ENCODE measurements around the gene TAF11L12. TPM values are rescaled to one million over a fixed set of nuclear protein-coding genes. Genes with fewer than 3 reads are reported as not detected.
"Not testable (repeated sequence)": the region's sequence is repeated elsewhere in the genome, so short reads cannot be mapped to it uniquely, and the experiment has no call there.

The TAF11L12 gene
- total RNA-seq, result not detected
- long read RNA-seq, result 0 reads

DNA sequence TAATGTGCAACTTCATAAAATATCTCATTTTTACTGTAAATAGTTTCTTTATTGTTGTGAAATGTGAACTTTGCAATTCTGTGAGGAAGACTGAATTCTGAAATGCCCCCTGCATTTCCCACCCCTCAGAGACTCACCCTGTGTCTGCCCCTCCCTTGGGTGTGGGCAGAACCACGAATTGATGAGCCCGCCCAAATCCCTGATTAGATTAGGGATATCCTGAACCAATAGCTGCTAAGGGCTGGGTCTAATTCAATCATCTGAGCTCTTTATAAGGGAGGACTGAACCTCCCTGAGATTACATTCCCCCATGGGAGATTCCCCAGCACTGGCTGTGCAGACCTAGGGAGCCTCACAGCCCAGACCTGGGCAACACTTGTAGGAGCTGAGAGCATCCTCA, at the start of gene TAF11L12:
Gene TAF11L12 (plus strand): TSS at position 301 of the 400 bp plus-strand sequence.
- ATAC-seq, result not testable (repeated sequence)

DNA sequence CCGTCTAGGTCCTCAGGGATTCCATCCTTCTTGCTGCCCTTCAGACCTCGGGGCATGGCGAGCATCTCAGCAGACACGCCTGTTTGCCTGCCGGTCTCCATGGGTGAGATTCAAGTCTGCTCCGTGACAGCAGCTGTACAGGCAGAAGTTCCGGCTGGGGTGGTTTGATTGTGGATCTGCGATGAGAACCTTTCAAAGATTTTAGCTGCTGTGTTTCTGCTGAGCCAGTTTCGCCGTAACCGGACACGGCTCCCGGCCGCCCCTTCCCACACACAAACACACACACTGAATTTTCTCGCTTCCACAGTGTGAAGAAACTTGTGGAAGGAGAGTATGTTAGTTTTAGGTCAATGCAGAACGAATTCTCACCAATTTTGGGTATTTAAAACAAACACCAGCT, 24.5 kb upstream of the TAF11L12 start, which contains the start of gene TAF11L7:
Gene TAF11L7 (minus strand): TSS at position 101 of the 400 bp plus-strand sequence.
- intact Hi-C loops (cut with DNase I); H3K4me3 ChIP-seq; H3K27ac ChIP-seq; H3K9me3 ChIP-seq; DNase-seq; H3K27me3 ChIP-seq; H3K4me1 ChIP-seq; H3K36me3 ChIP-seq; ATAC-seq: not testable (repeated sequence)

More for the DNA sequence above, at the start of gene TAF11L12:
- H3K27ac ChIP-seq; intact Hi-C loops (cut with DNase I); H3K4me1 ChIP-seq; H3K9me3 ChIP-seq; H3K27me3 ChIP-seq; H3K36me3 ChIP-seq; H3K4me3 ChIP-seq; DNase-seq: not testable (repeated sequence)

DNA sequence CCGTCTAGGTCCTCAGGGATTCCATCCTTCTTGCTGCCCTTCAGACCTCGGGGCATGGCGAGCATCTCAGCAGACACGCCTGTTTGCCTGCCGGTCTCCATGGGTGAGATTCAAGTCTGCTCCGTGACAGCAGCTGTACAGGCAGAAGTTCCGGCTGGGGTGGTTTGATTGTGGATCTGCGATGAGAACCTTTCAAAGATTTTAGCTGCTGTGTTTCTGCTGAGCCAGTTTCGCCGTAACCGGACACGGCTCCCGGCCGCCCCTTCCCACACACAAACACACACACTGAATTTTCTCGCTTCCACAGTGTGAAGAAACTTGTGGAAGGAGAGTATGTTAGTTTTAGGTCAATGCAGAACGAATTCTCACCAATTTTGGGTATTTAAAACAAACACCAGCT, 19.3 kb upstream of the TAF11L12 start, which contains the start of gene TAF11L8:
Gene TAF11L8 (minus strand): TSS at position 101 of the 400 bp plus-strand sequence.
- intact Hi-C loops (cut with DNase I); H3K27me3 ChIP-seq: not testable (repeated sequence)

DNA sequence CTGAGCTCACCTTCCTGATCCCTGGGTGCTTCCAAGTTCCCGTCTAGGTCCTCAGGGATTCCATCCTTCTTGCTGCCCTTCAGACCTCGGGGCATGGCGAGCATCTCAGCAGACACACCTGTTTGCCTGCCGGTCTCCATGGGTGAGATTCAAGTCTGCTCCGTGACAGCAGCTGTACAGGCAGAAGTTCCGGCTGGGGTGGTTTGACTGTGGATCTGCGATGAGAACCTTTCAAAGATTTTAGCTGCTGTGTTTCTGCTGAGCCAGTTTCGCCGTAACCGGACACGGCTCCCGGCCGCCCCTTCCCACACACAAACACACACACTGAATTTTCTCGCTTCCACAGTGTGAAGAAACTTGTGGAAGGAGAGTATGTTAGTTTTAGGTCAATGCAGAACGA, 15.9 kb upstream of the TAF11L12 start, which contains the start of gene TAF11L9:
Gene TAF11L9 (minus strand): TSS at position 140 of the 400 bp plus-strand sequence.
- H3K4me1 ChIP-seq; H3K27ac ChIP-seq; H3K27me3 ChIP-seq; DNase-seq; intact Hi-C loops (cut with DNase I); H3K4me3 ChIP-seq; H3K36me3 ChIP-seq; ATAC-seq; H3K9me3 ChIP-seq: not testable (repeated sequence)

More for the DNA sequence above, 19.3 kb upstream of the TAF11L12 start, which contains the start of gene TAF11L8:
- H3K4me1 ChIP-seq, H3K4me3 ChIP-seq, H3K36me3 ChIP-seq, ATAC-seq, DNase-seq, H3K27ac ChIP-seq, H3K9me3 ChIP-seq: not testable (repeated sequence)

DNA sequence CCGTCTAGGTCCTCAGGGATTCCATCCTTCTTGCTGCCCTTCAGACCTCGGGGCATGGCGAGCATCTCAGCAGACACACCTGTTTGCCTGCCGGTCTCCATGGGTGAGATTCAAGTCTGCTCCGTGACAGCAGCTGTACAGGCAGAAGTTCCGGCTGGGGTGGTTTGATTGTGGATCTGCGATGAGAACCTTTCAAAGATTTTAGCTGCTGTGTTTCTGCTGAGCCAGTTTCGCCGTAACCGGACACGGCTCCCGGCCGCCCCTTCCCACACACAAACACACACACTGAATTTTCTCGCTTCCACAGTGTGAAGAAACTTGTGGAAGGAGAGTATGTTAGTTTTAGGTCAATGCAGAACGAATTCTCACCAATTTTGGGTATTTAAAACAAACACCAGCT, 12.5 kb upstream of the TAF11L12 start, which contains the start of gene TAF11L10:
Gene TAF11L10 (minus strand): TSS at position 101 of the 400 bp plus-strand sequence.
- intact Hi-C loops (cut with DNase I); H3K27ac ChIP-seq; H3K9me3 ChIP-seq; ATAC-seq; H3K36me3 ChIP-seq; H3K4me1 ChIP-seq; DNase-seq; H3K27me3 ChIP-seq; H3K4me3 ChIP-seq: not testable (repeated sequence)

DNA sequence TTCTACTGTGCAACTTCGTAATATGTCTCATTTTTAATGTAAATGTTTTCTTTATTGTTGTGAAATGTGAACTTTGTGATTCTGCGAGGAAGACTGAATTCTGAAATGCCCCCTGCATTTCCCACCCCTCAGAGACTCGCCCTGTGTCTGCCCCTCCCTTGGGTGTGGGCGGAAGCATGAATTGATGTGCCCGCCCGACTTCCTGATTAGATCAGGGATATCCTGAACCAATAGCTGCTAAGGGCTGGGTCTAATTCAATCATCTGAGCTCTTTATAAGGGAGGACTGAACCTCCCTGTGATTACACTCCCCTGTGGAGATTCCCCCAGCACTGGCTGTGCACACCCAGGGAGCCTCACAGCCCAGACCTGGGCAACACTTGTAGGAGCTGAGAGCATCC, 6.3 kb upstream of the TAF11L12 start, which contains the start of gene TAF11L11:
Gene TAF11L11 (plus strand): TSS at position 304 of the 400 bp plus-strand sequence.
- H3K36me3 ChIP-seq; H3K27ac ChIP-seq; H3K4me3 ChIP-seq; H3K27me3 ChIP-seq; ATAC-seq; H3K9me3 ChIP-seq; H3K4me1 ChIP-seq; intact Hi-C loops (cut with DNase I); DNase-seq: not testable (repeated sequence)

DNA sequence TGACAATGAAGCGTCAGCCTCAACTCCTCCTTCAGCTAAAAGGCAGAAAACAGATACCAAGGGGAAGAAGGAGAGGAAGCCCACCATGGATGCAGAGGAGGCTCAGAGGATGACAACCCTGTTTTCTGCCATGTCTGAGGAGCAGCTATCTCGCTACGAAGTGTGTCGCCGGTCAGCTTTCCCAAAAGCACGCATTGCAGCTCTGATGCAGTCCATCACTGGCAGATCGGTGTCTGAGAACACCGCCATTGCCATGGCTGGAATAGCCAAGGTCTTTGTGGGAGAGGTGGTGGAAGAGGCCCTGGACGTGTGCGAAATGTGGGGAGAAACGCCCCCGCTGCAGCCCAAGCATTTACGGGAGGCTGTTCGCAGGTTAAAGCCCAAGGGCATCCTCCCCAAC, 5.2 kb upstream of the TAF11L12 start:
- ATAC-seq (no peak), DNase-seq (no peak)
- Histone ChIP-seq H3K4me1 (no peaks in the 10 kb centered on the region), H3K9me3 (no peaks in the 10 kb centered on the region), H3K27me3 (no peaks in the 10 kb centered on the region), H3K27ac (no peak overlapping the region), H3K4me3 (no peak overlapping the region), H3K36me3 (no peaks in the 10 kb centered on the region)
- TF ChIP-seq, protein P1, sequence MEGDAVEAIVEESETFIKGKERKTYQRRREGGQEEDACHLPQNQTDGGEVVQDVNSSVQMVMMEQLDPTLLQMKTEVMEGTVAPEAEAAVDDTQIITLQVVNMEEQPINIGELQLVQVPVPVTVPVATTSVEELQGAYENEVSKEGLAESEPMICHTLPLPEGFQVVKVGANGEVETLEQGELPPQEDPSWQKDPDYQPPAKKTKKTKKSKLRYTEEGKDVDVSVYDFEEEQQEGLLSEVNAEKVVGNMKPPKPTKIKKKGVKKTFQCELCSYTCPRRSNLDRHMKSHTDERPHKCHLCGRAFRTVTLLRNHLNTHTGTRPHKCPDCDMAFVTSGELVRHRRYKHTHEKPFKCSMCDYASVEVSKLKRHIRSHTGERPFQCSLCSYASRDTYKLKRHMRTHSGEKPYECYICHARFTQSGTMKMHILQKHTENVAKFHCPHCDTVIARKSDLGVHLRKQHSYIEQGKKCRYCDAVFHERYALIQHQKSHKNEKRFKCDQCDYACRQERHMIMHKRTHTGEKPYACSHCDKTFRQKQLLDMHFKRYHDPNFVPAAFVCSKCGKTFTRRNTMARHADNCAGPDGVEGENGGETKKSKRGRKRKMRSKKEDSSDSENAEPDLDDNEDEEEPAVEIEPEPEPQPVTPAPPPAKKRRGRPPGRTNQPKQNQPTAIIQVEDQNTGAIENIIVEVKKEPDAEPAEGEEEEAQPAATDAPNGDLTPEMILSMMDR (IDR thresholded peaks at IDR 0.05), result no peak
- intact Hi-C loops (cut with DNase I), result no loop called here

- ATAC-seq; H3K4me1 ChIP-seq; intact Hi-C loops (cut with DNase I); DNase-seq; H3K9me3 ChIP-seq; H3K4me3 ChIP-seq; H3K27ac ChIP-seq; H3K27me3 ChIP-seq; H3K36me3 ChIP-seq: not testable (repeated sequence)
Measured at GRCh38 chr5:17607461-17607860, 2.7 kb upstream of the TAF11L12 start.

GRCh38 chr5:17614872-17615605, 4.8 kb downstream of the TAF11L12 start:
- TF ChIP-seq, protein P1 (IDR thresholded peaks at IDR 0.05), result no peak
- Histone ChIP-seq H3K4me3 (no peak overlapping the region), H3K36me3 (no peaks in the 10 kb centered on the region), H3K9me3 (no peaks in the 10 kb centered on the region), H3K4me1 (no peaks in the 10 kb centered on the region), H3K27me3 (no peaks in the 10 kb centered on the region), H3K27ac (no peak overlapping the region)
- DNase-seq (no peak), ATAC-seq (no peak)
- intact Hi-C loops (cut with DNase I), result no loop called here
